ENCODE data around the gene ADGRD1.

ADGRD1 gene

DNA sequence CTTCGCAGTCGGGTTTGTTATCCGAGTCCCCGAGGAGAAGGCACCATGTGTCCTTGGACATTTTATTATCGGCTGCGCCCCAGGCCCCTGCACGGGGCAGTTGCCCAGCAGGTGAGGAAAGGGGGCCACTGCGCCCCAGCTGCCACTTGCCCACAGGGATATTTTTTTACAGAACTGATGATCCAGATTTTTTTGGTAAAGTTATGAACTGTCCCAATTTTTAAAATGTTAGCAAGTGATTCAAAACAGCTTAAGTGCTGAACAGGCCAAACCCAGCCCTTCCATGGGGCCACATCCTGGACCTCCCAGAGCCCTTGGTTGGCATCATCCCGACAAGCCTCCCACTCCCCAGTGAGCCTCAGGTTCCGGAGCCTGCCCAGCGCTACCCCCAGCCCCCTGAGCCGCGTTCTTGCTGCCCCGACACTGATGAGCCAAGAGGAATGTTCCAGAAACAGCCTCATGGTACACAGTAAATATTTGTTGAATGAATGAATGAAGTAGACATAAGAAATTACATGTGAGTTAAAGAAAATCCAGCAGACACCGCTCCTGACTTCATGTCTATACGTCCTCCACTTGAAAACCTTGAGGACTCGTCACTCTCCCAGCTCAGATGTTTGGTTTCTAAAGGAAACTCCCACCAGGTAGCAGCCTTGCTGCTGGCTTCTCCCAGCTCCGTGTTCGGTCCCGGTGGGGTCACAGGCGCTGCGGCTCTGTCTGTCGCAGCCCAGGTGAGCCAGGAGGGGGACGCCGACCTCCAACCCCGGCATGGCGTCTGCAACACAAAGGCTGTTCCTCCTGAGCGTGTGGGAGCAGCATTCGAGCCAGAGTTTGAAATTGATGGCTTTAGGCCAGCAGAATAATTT is 88.5 kb downstream of the ADGRD1 start:
- peaks cover 4% of the 10 kb centered on the region for H3K27me3 ChIP-seq (replicated peaks; ENCODE audit: control insufficient read depth, insufficient read depth, low read length)
- no peak for DNase-seq (ENCODE audit: low read depth)
- no peaks in the 10 kb centered on the region for H3K36me3 ChIP-seq (ENCODE audit: control insufficient read depth, insufficient read depth, low read length, severe bottlenecking)
- H3K4me1 ChIP-seq (ENCODE audit: control insufficient read depth, insufficient read depth, low read length), result no peaks in the 10 kb centered on the region
- no peaks in the 10 kb centered on the region for H3K9me3 ChIP-seq (ENCODE audit: control insufficient read depth, low read length)
- no peak overlapping the region for H3K9ac ChIP-seq (ENCODE audit: low read length)
- H3K4me3 ChIP-seq (ENCODE audit: low read length), result no peak overlapping the region

DNA sequence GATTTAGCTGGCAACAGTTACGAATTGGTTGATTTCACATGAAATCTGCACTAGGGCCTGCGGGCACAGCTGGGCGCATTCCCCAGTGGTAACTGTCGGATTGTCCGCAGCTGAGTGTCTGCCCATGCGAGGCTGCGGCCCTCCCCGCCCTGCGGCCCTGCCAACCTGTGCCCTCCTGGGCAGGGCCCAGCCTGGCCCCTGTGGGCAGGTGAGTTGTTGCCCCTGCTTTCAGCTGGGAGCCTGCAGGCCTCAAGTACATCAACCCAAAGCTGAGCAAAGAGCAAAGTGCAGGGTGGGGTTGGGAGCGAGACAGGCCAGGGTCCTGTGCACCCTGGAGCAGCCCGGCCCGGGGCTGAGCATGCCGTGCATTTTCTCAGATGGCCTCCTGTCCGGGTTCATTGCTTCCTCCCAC is 89.1 kb downstream of the ADGRD1 start:
- no peak overlapping the region for H3K9ac ChIP-seq (ENCODE audit: low read length)
- no peaks in the 10 kb centered on the region for H3K36me3 ChIP-seq (ENCODE audit: control insufficient read depth, insufficient read depth, low read length, severe bottlenecking)
- no peak for DNase-seq (ENCODE audit: low read depth)
- peaks cover 8% of the 10 kb centered on the region for H3K27me3 ChIP-seq (replicated peaks; ENCODE audit: control insufficient read depth, insufficient read depth, low read length)
- no peaks in the 10 kb centered on the region for H3K4me1 ChIP-seq (ENCODE audit: control insufficient read depth, insufficient read depth, low read length)
- no peak overlapping the region for H3K4me3 ChIP-seq (ENCODE audit: low read length)
- no peaks in the 10 kb centered on the region for H3K9me3 ChIP-seq (ENCODE audit: control insufficient read depth, low read length)

DNA sequence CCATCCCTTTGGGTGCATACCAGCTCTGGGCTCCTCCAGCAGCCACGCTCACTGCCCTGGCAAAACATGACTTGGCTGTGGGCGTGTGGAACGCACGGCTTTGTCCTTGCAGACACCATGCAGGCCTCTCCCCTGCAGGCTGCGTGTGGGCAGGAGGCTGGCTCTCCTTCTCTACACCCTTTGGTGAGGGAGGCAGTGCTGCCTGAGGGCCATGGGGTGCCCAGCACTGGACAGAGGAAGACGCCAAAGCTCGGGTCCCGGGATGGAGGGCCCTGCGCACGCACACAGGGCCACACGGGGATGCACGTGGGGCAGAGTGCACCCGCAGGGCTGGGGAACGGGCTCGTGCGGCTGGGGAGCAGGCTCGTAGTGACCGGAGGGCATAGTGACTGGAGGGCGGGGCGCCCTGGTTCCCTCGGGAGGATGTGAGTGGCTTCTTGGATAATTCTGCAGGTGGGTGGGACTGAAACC is 89.7 kb downstream of the ADGRD1 start:
- no peaks in the 10 kb centered on the region for H3K36me3 ChIP-seq (ENCODE audit: control insufficient read depth, insufficient read depth, low read length, severe bottlenecking)
- no peak overlapping the region for H3K9ac ChIP-seq (ENCODE audit: low read length)
- H3K4me3 ChIP-seq (ENCODE audit: low read length), result no peak overlapping the region
- H3K27me3 ChIP-seq (replicated peaks; ENCODE audit: control insufficient read depth, insufficient read depth, low read length), result peaks cover 8% of the 10 kb centered on the region
- no peak for DNase-seq (ENCODE audit: low read depth)
- H3K9me3 ChIP-seq (ENCODE audit: control insufficient read depth, low read length), result no peaks in the 10 kb centered on the region
- no peaks in the 10 kb centered on the region for H3K4me1 ChIP-seq (ENCODE audit: control insufficient read depth, insufficient read depth, low read length)

DNA sequence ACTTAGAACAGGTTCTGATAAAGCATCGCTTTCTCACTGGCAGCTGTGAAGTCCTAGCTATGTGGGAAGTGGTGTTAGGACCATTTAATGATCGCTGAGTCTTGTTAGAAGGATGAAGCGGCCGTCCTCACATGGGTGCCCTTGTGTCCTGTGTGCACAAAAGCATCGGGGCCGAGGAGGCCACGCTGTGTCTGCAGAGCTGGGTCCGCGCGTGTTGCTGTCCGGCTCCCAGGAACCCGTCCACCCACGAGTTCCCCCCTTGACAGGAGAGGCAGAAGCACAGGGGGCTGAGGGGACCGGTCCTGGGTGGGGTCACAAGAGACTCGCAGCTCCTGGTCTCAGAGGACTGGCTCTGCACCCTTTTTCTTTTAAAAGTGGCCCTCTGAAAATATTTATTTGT is 90.4 kb downstream of the ADGRD1 start:
- no peaks in the 10 kb centered on the region for H3K9me3 ChIP-seq (ENCODE audit: control insufficient read depth, low read length)
- no peak overlapping the region for H3K4me3 ChIP-seq (ENCODE audit: low read length)
- H3K4me1 ChIP-seq (ENCODE audit: control insufficient read depth, insufficient read depth, low read length), result no peaks in the 10 kb centered on the region
- H3K36me3 ChIP-seq (ENCODE audit: control insufficient read depth, insufficient read depth, low read length, severe bottlenecking), result no peaks in the 10 kb centered on the region
- no peak for DNase-seq (ENCODE audit: low read depth)
- no peak overlapping the region for H3K9ac ChIP-seq (ENCODE audit: low read length)
- H3K27me3 ChIP-seq (replicated peaks; ENCODE audit: control insufficient read depth, insufficient read depth, low read length), result peaks cover 11% of the 10 kb centered on the region

DNA sequence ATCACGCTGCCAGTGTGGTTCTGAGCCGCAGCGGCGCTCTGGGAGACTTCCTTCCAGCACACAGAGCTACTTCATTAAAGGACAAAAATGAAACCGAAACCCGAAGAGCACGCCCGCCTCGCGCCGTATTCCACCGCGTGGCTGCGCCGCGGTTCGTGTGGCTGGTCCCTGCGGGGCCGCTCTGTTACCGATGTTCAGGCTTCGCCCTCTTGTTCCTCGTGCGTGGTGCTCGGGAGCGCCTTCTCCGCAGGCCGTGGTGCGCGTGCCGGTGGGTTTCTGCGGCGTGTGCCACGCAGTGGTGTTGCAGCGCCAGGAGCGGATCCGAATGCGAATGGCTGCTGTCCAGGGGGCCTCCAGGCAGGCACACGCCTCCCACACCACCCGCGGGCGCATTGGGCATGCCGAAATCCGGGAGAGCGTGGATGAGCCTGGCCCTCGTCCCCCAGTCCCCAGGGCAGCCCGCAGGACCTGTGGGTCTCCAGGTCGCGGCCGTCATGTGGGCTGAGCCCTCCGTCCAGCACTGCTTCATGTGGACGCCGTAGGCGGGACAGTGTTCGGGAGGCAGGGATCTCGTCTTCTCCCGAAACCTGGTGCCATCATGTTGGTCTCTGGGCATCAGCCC is 91.2 kb downstream of the ADGRD1 start:
- H3K36me3 ChIP-seq (ENCODE audit: control insufficient read depth, insufficient read depth, low read length, severe bottlenecking), result no peaks in the 10 kb centered on the region

DNA sequence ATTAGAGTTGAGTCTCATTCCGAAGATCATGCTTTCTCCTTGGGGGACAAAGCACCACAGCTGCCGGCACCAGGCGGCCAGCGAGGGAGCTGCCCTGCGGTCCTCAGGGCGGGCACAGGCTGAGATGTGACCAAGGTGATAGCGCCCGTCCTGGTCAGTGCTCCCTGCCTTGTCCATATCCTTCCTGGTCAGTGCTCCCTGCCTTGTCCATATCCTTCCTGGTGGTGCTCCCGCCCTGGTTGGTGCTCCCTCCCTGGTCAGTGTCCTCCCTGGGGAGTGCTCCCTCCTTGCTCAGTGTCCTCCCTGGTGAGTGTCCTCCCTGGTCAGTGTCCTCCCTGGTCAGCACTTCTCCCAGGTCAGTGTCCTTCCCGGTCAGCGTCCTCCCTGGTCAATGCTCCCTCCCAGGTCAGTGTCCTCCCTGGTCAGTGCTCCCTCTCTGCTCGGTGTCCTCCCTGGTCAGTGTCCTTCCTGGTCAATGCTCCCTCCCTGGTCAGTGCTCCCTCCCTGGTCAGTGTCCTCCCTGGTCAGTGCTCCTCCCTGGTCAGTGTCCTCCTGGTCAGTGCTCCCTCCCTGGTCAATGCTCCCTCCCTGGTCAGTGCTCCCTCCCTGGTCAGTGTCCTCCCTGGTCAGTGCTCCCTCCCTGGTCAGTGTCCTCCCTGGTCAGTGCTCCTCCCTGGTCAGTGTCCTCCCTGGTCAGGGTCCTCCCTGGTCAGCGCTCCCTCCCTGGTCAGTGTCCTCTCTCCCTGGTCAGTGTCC is 92.2 kb downstream of the ADGRD1 start:
- Histone ChIP-seq H3K27me3 (replicated peaks; ENCODE audit: control insufficient read depth, insufficient read depth, low read length) (peaks cover 11% of the 10 kb centered on the region), H3K9ac (ENCODE audit: low read length) (no peak overlapping the region), H3K9me3 (ENCODE audit: control insufficient read depth, low read length) (no peaks in the 10 kb centered on the region), H3K4me1 (ENCODE audit: control insufficient read depth, insufficient read depth, low read length) (no peaks in the 10 kb centered on the region), H3K36me3 (ENCODE audit: control insufficient read depth, insufficient read depth, low read length, severe bottlenecking) (no peaks in the 10 kb centered on the region), H3K4me3 (ENCODE audit: low read length) (no peak overlapping the region)
- DNase-seq (ENCODE audit: low read depth), result no peak

More for the DNA sequence above, 91.2 kb downstream of the ADGRD1 start:
- Histone ChIP-seq H3K4me3 (ENCODE audit: low read length) (no peak overlapping the region), H3K27me3 (replicated peaks; ENCODE audit: control insufficient read depth, insufficient read depth, low read length) (peaks cover 11% of the 10 kb centered on the region), H3K9ac (ENCODE audit: low read length) (no peak overlapping the region), H3K9me3 (ENCODE audit: control insufficient read depth, low read length) (no peaks in the 10 kb centered on the region), H3K4me1 (ENCODE audit: control insufficient read depth, insufficient read depth, low read length) (no peaks in the 10 kb centered on the region)
- no peak for DNase-seq (ENCODE audit: low read depth)

DNA sequence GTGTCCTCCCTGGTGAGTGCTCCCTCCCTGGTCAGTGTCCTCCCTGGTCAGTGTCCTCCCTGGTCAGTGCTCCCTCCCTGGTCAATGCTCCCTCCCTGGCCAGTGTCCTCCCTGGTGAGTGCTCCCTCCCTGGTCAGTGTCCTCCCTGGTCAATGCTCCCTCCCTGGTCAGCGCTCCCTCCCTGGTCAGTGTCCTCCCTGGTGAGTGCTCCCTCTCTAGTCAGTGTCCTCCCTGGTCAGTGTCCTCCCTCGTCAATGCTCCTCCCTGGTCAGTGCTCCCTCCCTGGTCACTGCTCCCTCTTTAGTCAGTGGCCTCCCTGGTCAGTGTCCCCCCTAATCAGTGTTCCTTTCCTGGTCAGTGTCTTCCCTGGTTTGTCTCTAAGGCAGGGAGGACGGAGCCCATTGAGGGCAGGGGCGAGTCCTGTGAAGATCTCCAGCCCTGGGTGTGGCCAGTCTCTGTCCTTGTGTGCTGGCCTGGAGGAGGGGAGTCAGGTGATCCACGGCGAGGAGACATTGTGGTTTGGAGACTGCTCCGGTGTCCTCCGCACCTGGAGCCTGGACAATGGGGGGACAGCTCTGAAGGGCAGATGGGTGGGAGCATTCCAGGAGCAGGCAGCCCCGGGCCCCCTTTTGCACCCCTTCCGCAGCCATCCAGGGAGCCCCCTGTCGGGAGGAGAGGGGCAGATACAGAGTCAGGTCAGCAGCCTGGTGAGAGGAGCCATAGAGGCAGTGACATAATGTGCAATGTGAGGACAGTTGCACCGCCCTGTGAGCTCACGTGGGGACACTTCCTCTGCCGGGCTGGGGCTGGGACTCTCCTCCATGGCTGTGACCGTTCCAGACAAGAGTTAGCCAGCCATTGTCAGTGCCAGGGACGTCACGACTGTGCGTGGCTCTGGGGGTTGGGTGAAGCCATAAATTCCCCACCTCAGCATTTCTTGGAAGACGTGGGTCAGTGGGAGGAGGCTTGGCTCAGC is 93.4 kb downstream of the ADGRD1 start:
- Histone ChIP-seq H3K4me3 (ENCODE audit: low read length) (no peak overlapping the region), H3K9ac (ENCODE audit: low read length) (no peak overlapping the region), H3K4me1 (ENCODE audit: control insufficient read depth, insufficient read depth, low read length) (no peaks in the 10 kb centered on the region), H3K36me3 (ENCODE audit: control insufficient read depth, insufficient read depth, low read length, severe bottlenecking) (no peaks in the 10 kb centered on the region), H3K27me3 (replicated peaks; ENCODE audit: control insufficient read depth, insufficient read depth, low read length) (peaks cover 11% of the 10 kb centered on the region), H3K9me3 (ENCODE audit: control insufficient read depth, low read length) (no peaks in the 10 kb centered on the region)
- DNase-seq (ENCODE audit: low read depth), result no peak

DNA sequence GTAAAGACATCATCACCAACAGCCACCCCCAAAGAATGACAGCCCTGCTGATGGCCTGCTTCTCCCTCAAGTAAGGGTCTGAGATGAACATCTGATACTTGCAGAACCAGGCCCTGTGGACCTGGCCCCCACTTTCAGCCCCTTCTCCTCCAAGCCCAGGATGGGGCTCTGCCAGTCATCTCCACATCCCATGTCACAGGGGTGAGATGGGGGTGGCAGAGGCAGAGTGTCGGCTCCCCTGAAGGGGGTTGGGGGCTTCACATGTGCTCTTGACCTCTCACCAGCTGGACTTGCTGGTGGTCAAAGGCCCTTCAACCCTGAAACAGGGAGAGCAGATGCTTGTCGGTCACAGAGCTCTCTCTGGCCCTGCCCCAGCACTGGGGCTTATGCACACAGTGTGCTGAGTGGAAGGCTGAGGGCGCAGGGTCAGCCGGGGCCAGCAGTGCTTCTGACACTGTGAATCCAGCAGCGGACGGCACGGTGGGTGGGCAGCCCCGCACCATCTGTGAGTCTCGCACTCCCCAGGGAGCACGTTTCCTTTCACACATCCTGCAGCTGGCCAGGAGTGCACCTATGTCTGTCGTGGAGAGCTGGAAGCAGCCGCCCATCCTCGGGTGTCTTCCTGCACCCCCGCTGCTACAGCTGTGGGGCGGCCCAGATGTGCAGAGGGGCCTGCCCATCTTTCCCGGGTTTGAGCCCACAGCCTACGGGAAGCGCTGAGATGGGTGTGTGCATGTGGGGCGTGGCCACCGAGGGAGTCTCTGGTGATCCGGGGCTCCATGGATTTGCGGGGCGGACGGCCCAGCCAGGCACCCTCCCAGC is 94.3 kb downstream of the ADGRD1 start:
- peaks cover 11% of the 10 kb centered on the region for H3K27me3 ChIP-seq (replicated peaks; ENCODE audit: control insufficient read depth, insufficient read depth, low read length)
- no peak for DNase-seq (ENCODE audit: low read depth)
- H3K36me3 ChIP-seq (ENCODE audit: control insufficient read depth, insufficient read depth, low read length, severe bottlenecking), result no peaks in the 10 kb centered on the region
- H3K9ac ChIP-seq (ENCODE audit: low read length), result no peak overlapping the region
- H3K9me3 ChIP-seq (ENCODE audit: control insufficient read depth, low read length), result no peaks in the 10 kb centered on the region
- H3K4me1 ChIP-seq (ENCODE audit: control insufficient read depth, insufficient read depth, low read length), result no peaks in the 10 kb centered on the region
- H3K4me3 ChIP-seq (ENCODE audit: low read length), result no peak overlapping the region

DNA sequence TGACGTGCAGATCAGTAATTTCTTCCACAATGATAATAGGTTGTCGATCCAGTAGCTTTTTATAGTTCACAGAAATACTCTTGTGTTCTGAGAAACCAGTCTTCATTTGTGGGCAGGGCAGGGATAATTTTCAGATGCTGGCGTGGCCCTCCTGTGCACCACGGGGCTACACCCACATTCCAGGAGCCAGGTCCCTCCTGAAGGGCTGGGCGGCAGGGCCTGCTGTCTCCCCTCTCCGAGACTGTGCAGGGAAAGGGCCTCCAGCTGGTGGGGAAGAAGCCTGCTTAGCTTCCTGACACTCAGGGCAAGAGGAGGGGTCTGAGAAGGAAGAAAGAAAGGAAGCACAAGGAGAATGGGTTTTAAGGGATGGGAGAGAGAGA is 94.9 kb downstream of the ADGRD1 start:
- H3K27me3 ChIP-seq (replicated peaks; ENCODE audit: control insufficient read depth, insufficient read depth, low read length), result peaks cover 11% of the 10 kb centered on the region
- DNase-seq (ENCODE audit: low read depth), result no peak
- no peaks in the 10 kb centered on the region for H3K9me3 ChIP-seq (ENCODE audit: control insufficient read depth, low read length)
- no peak overlapping the region for H3K4me3 ChIP-seq (ENCODE audit: low read length)
- H3K4me1 ChIP-seq (ENCODE audit: control insufficient read depth, insufficient read depth, low read length), result no peaks in the 10 kb centered on the region
- H3K9ac ChIP-seq (ENCODE audit: low read length), result no peak overlapping the region
- H3K36me3 ChIP-seq (ENCODE audit: control insufficient read depth, insufficient read depth, low read length, severe bottlenecking), result no peaks in the 10 kb centered on the region

DNA sequence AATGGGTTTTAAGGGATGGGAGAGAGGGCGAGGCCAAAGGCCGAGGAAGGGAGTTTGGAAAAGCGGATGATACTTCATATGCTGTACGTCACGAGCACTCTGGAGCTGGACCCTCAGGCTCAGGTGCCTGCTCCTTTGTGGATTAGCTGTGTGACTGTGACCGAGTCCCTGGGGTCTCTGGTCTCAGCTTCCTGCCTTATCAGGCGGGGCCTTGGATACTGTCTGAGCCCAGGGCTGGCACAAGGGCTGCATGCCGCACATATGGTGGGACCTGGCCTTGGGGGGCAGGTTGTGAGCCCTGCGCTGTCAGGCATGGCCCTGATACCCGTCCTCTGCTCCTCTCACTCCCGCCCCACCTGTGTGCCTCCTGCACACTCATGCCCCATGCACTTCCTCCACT is 95.3 kb downstream of the ADGRD1 start:
- Histone ChIP-seq H3K4me1 (ENCODE audit: control insufficient read depth, insufficient read depth, low read length) (no peaks in the 10 kb centered on the region), H3K4me3 (ENCODE audit: low read length) (no peak overlapping the region), H3K9ac (ENCODE audit: low read length) (no peak overlapping the region), H3K36me3 (ENCODE audit: control insufficient read depth, insufficient read depth, low read length, severe bottlenecking) (no peaks in the 10 kb centered on the region), H3K27me3 (replicated peaks; ENCODE audit: control insufficient read depth, insufficient read depth, low read length) (peaks cover 11% of the 10 kb centered on the region), H3K9me3 (ENCODE audit: control insufficient read depth, low read length) (no peaks in the 10 kb centered on the region)
- DNase-seq (ENCODE audit: low read depth), result no peak
